Measurements from ENCODE around the gene UNC13B. TPM values are rescaled to one million over a fixed set of nuclear protein-coding genes. Genes with fewer than 3 reads are reported as not detected.
"Not testable (repeated sequence)": the region's sequence is repeated elsewhere in the genome, so short reads cannot be mapped to it uniquely, and the experiment has no call there.

UNC13B gene
- total and polyA plus RNA-seq, 4 donors: 8.0 to 33.7 (median 30.3) TPM

DNA sequence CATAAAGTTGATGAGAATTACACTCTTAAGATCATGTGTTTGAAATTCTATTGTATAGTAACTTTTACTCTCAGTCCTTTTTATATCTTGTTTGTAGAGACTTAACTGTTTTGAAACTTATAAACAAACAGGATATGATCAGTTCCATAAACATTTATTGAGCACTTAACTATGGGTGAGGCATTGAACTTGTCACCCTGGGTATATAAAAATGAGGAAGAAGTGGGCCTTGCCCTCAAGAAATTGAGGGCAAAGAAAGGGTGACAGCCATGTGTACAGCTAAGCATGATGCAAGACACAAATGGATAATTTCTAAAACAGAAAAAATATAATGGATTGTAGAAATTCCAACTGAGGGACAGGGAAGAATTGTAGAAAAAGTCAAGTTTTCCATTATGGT is 15.7 kb downstream of the UNC13B start:
- Histone ChIP-seq H3K36me3 (ENCODE audit: control insufficient read depth in 1 of 2, insufficient read depth in 2 of 2, low read length in 1 of 2) (no peaks in the 10 kb centered on the region), H3K27me3 (ENCODE audit: control insufficient read depth in 1 of 2, insufficient read depth in 2 of 2, low read length in 1 of 2) (no peaks in the 10 kb centered on the region), H3K9me3 (ENCODE audit: control insufficient read depth, low read length) (no peaks in the 10 kb centered on the region), H3K4me3 (ENCODE audit: low read length in 2 of 2) (no peak overlapping the region), H3K27ac (ENCODE audit: low read depth in 1 of 2, low read length in 2 of 2) (no peak overlapping the region), H3K4me1 (ENCODE audit: control insufficient read depth in 1 of 2, insufficient read depth in 2 of 2, low read length in 2 of 2) (no peaks in the 10 kb centered on the region)
- no peak for ATAC-seq (ENCODE audit: low FRiP score)
- no peak for DNase-seq
- intact Hi-C loops (cut with DNase I): no loop called here

DNA sequence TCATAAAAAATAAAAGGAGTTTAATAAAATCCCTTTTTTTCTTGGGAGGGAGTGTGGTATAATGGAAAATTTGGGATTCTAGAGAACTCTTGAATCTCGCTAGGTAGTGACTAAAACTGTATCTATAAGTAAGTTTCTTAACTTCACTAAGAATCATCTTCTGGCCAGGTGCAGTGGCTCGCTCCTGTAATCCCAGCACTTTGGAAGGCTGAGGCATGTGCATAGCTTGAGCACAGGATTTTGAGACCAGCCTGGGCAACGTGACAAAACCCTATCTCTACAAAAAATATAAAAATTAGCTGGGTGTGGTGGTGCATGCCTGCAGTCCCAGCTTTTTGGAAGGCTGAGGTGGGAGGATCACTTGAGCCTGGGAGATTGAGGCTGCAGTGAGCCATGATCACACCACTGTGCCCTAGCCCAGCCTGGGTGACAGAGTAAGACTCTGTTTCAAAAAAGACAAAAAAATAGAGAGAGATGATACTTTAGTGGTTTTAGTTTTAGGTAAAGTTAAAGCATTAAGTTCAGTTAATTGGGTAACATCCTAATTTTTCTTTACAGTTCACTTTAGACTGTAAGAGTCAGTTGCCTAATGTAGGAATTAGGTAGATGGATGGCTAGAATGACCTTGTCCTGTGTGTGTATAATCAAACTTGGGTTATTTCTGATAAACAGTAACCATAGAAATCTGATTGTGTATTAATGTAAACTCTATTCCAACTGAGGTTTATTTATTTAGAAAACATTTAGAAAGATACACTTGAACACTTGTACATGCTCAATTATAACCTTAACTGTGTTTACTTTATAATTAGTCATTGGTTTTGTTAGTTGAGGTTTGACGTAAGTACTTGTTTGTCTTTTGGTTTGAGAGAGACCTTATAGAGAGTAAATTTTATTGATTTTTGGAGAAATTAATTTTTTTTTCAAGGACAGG is 17.8 kb downstream of the UNC13B start:
- DNase-seq (no peak), ATAC-seq (ENCODE audit: low FRiP score) (no peak)
- H3K9me3 ChIP-seq (ENCODE audit: control insufficient read depth, low read length): no peaks in the 10 kb centered on the region
- H3K27me3 ChIP-seq (ENCODE audit: control insufficient read depth in 1 of 2, insufficient read depth in 2 of 2, low read length in 1 of 2): no peaks in the 10 kb centered on the region
- H3K4me3 ChIP-seq (ENCODE audit: low read length in 2 of 2): no peak overlapping the region
- H3K27ac ChIP-seq (ENCODE audit: low read depth in 1 of 2, low read length in 2 of 2): no peak overlapping the region
- 72% methylated on average over 4 of the region's 4 CpGs for WGBS, 2 donors
- H3K36me3 ChIP-seq (ENCODE audit: control insufficient read depth in 1 of 2, insufficient read depth in 2 of 2, low read length in 1 of 2): no peaks in the 10 kb centered on the region
- intact Hi-C loops (cut with DNase I): loop anchor here in 1 of 2 donors (10.0 kb wide), 1 partner anchor 55 kb away; no protein-coding TSS in a partner anchor
- H3K4me1 ChIP-seq (ENCODE audit: control insufficient read depth in 1 of 2, insufficient read depth in 2 of 2, low read length in 2 of 2): no peaks in the 10 kb centered on the region

DNA sequence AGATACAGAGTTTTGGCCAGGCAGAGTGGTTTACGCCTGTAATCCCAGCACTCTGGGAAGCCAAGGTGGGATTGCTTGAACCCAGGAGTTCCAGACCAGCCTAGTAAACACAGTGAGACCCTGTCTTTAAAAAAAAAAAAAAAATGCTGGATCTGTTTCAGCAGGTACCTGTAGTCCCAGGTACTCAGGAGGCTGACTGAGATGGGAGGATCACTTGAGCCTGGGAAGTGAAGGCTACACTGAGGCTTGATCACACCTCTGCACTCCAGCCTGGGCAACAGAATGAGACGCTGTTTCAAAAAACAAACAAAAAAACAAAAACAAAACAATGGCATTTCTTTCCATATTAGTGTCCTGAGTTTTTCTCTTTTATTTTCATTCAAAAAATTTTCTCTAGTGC is 19.0 kb downstream of the UNC13B start:
- 94 to 95% methylated on average over 2 of the region's 2 CpGs for WGBS, 2 donors
- Histone ChIP-seq H3K9me3 (ENCODE audit: control insufficient read depth, low read length) (no peaks in the 10 kb centered on the region), H3K27ac (ENCODE audit: low read depth in 1 of 2, low read length in 2 of 2) (no peak overlapping the region), H3K27me3 (ENCODE audit: control insufficient read depth in 1 of 2, insufficient read depth in 2 of 2, low read length in 1 of 2) (no peaks in the 10 kb centered on the region), H3K36me3 (ENCODE audit: control insufficient read depth in 1 of 2, insufficient read depth in 2 of 2, low read length in 1 of 2) (no peaks in the 10 kb centered on the region), H3K4me3 (ENCODE audit: low read length in 2 of 2) (no peak overlapping the region), H3K4me1 (ENCODE audit: control insufficient read depth in 1 of 2, insufficient read depth in 2 of 2, low read length in 2 of 2) (no peaks in the 10 kb centered on the region)
- DNase-seq (no peak), ATAC-seq (ENCODE audit: low FRiP score) (no peak)
- intact Hi-C loops (cut with DNase I): loop anchor here in 1 of 2 donors (10.0 kb wide), 1 partner anchor 54 kb away; no protein-coding TSS in a partner anchor

DNA sequence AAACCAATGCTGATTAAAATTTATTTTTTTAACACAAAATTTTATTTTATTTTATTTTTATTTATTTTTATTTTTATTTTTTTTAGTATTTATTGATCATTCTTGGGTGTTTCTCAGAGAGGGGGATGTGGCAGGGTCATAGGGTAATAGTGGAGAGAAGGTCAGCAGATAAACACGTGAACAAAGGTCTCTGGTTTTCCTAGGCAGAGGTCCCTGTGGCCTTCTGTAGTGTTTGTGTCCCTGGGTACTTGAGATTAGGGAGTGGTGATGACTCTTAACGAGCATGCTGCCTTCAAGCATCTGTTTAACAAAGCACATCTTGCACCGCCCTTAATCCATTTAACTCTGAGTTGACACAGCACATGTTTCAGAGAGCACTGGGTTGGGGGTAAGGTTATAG is 20.6 kb downstream of the UNC13B start:
- not testable (repeated sequence) for DNase-seq; H3K4me3 ChIP-seq (ENCODE audit: low read length in 2 of 2); H3K4me1 ChIP-seq (ENCODE audit: control insufficient read depth in 1 of 2, insufficient read depth in 2 of 2, low read length in 2 of 2); H3K9me3 ChIP-seq (ENCODE audit: control insufficient read depth, low read length); H3K36me3 ChIP-seq (ENCODE audit: control insufficient read depth in 1 of 2, insufficient read depth in 2 of 2, low read length in 1 of 2); H3K27ac ChIP-seq (ENCODE audit: low read depth in 1 of 2, low read length in 2 of 2); ATAC-seq (ENCODE audit: low FRiP score); H3K27me3 ChIP-seq (ENCODE audit: control insufficient read depth in 1 of 2, insufficient read depth in 2 of 2, low read length in 1 of 2)
- WGBS, 2 donors: 89% methylated on average over 3 of the region's 3 CpGs
- intact Hi-C loops (cut with DNase I): loop anchor here in 1 of 2 donors (10.0 kb wide), 1 partner anchor 52 kb away; no protein-coding TSS in a partner anchor

DNA sequence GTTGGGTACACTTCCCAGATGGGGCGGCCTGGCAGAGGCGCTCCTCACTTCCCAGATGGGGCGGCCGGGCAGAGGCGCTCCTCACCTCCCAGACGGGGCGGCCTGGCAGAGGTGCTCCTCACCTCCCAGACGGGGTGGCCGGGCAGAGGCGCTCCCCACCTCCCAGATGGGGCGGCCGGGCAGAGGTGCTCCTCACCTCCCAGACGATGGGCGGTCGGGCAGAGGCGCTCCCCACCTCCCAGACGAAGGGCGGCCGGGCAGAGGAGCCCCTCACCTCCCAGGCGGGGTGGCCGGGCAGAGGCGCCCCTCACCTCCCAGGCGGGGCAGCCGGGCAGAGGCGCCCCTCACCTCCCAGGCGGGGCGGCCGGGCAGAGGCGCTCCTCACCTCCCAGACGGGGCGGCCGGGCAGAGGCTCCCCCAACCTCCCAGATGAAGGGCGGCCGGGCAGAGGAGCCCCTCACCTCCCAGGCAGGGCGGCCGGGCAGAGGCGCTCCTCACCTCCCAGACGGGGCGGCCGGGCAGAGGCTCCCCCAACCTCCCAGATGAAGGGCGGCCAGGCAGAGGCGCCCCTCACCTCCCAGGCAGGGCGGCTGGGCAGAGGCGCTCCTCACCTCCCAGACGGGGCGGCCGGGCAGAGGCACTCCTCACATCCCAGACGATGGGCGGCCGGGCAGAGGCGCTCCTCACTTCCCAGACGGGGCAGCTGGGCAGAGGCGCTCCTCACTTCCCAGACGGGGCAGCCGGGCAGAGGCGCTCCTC is 21.4 kb downstream of the UNC13B start:
- WGBS, 2 donors: 98 to 99% methylated on average over 53 to 56 of the region's 56 CpGs
- not testable (repeated sequence) for DNase-seq; H3K4me1 ChIP-seq (ENCODE audit: control insufficient read depth in 1 of 2, insufficient read depth in 2 of 2, low read length in 2 of 2); H3K27ac ChIP-seq (ENCODE audit: low read depth in 1 of 2, low read length in 2 of 2); H3K4me3 ChIP-seq (ENCODE audit: low read length in 2 of 2); ATAC-seq (ENCODE audit: low FRiP score); H3K36me3 ChIP-seq (ENCODE audit: control insufficient read depth in 1 of 2, insufficient read depth in 2 of 2, low read length in 1 of 2); H3K27me3 ChIP-seq (ENCODE audit: control insufficient read depth in 1 of 2, insufficient read depth in 2 of 2, low read length in 1 of 2); H3K9me3 ChIP-seq (ENCODE audit: control insufficient read depth, low read length)
- intact Hi-C loops (cut with DNase I): loop anchor here in 1 of 2 donors (10.0 kb wide), 1 partner anchor 52 kb away; no protein-coding TSS in a partner anchor

DNA sequence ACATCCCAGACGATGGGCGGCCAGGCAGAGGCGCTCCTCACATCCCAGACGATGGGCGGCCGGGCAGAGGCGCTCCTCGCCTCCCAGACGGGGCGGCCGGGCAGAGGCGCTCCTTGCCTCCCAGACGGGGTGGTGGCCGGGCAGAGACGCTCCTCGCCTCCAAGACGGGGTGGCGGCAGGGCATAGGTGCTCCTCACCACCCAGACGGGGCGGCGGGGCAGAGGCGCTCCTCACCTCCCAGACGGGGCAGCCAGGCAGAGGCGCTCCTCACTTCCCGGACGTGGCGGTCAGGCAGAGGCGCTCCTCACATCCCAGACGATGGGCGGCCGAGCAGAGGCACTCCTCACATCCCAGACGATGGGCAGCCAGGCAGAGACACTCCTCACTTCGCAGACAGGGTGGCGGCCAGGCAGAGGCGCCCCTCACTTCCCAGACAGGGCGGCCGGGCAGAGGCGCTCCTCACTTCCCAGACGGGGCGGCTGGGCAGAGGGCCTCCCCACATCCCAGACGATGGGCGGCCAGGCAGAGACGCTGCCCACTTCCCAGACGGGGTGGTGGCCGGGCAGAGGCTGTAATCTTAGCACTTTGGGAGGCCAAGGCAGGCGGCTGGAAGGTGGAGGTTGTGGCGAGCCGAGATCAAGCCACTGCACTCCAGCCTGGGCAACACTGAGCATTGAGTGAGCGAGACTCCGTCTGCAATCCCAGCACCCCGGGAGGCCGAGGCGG is 22.1 kb downstream of the UNC13B start:
- not testable (repeated sequence) for ATAC-seq (ENCODE audit: low FRiP score); H3K27me3 ChIP-seq (ENCODE audit: control insufficient read depth in 1 of 2, insufficient read depth in 2 of 2, low read length in 1 of 2); H3K27ac ChIP-seq (ENCODE audit: low read depth in 1 of 2, low read length in 2 of 2); H3K4me1 ChIP-seq (ENCODE audit: control insufficient read depth in 1 of 2, insufficient read depth in 2 of 2, low read length in 2 of 2); DNase-seq; H3K36me3 ChIP-seq (ENCODE audit: control insufficient read depth in 1 of 2, insufficient read depth in 2 of 2, low read length in 1 of 2); H3K4me3 ChIP-seq (ENCODE audit: low read length in 2 of 2); H3K9me3 ChIP-seq (ENCODE audit: control insufficient read depth, low read length)
- 96 to 98% methylated on average over 46 to 53 of the region's 53 CpGs for WGBS, 2 donors
- intact Hi-C loops (cut with DNase I): loop anchor here in 1 of 2 donors (10.0 kb wide), 1 partner anchor 51 kb away; no protein-coding TSS in a partner anchor

DNA sequence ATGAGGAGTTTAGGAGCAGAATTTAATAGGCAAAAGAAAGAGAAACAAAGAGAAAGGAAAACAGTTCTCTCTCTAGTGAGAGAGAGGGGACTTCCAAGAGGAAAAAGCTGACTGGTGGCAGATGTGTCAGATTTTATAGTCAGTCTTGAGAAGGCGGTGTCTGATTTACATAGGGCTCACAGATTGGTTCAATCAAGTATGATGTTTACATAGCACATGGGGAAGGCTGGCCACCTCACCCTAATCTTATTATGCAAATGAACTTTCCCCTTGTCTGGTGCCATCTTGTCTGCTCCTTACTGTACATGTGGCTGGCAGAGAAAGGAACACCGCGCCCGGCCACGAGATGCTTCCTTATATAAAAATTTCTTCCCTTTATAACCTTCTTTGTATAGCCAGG is 24.7 kb downstream of the UNC13B start:
- intact Hi-C loops (cut with DNase I): loop anchor here in 1 of 2 donors (10.0 kb wide), 1 partner anchor 48 kb away; no protein-coding TSS in a partner anchor
- 95 to 97% methylated on average over 5 of the region's 5 CpGs for WGBS, 2 donors
- ATAC-seq (ENCODE audit: low FRiP score) (no peak), DNase-seq (no peak)
- Histone ChIP-seq H3K4me1 (ENCODE audit: control insufficient read depth in 1 of 2, insufficient read depth in 2 of 2, low read length in 2 of 2) (no peaks in the 10 kb centered on the region), H3K36me3 (ENCODE audit: control insufficient read depth in 1 of 2, insufficient read depth in 2 of 2, low read length in 1 of 2) (peaks cover 2% of the 10 kb centered on the region in 2 donors), H3K27me3 (ENCODE audit: control insufficient read depth in 1 of 2, insufficient read depth in 2 of 2, low read length in 1 of 2) (no peaks in the 10 kb centered on the region), H3K4me3 (ENCODE audit: low read length in 2 of 2) (no peak overlapping the region), H3K27ac (ENCODE audit: low read depth in 1 of 2, low read length in 2 of 2) (no peak overlapping the region), H3K9me3 (ENCODE audit: control insufficient read depth, low read length) (no peaks in the 10 kb centered on the region)

DNA sequence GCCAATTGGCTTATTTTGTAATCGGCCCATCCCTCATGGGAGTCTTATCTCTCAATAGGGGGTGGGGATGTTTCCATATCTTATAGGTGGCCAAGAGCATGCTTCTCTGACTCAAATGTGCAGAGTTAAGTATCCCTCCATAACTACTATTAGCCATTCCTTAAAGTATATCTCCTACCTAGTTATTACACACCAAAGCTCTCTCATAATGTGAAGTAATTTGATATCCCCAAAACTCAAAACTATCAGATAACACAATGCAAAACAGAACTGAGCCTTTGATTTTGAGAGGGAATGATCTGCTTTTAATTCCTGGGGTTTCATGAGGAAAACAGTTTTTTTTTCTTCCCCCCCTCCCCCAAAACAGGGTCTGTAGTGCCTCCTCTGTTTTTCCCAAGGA is 28.4 kb downstream of the UNC13B start:
- intact Hi-C loops (cut with DNase I): no loop called here
- no peak for ATAC-seq (ENCODE audit: low FRiP score)
- Histone ChIP-seq H3K9me3 (ENCODE audit: control insufficient read depth, low read length) (no peaks in the 10 kb centered on the region), H3K27me3 (ENCODE audit: control insufficient read depth in 1 of 2, insufficient read depth in 2 of 2, low read length in 1 of 2) (no peaks in the 10 kb centered on the region), H3K36me3 (ENCODE audit: control insufficient read depth in 1 of 2, insufficient read depth in 2 of 2, low read length in 1 of 2) (peaks cover 2% of the 10 kb centered on the region in 2 donors), H3K4me1 (ENCODE audit: control insufficient read depth in 1 of 2, insufficient read depth in 2 of 2, low read length in 2 of 2) (no peaks in the 10 kb centered on the region), H3K4me3 (ENCODE audit: low read length in 2 of 2) (no peak overlapping the region), H3K27ac (ENCODE audit: low read depth in 1 of 2, low read length in 2 of 2) (no peak overlapping the region)
- no peak for DNase-seq
- 92 to 94% methylated on average over 1 of the region's 1 CpG for WGBS, 2 donors

All from aorta (tissue), 5 donors.